Skin of body (tissue), 2 donors: ENCODE data around the gene DDAH1. TPM values are rescaled to one million over a fixed set of nuclear protein-coding genes. Genes with fewer than 3 reads are reported as not detected.

Experiments used
- DNase-seq: peaks from one replicate; lab custom pipeline; 2025; lab: John Stamatoyannopoulos, UW
- total RNA-seq: library from RNA; depleted of rRNA; stranded (reverse); fragments of >200 nt; gene quantifications from one replicate; pipeline ENCODE4 v1.2.3, GENCODE V29; 2014

The DDAH1 gene
- total RNA-seq, 1 donor from 2014 or later: 20.7 TPM

- no peak for DNase-seq
These were observed 158.7 kb downstream of the DDAH1 start for GRCh38 chr1:85306236-85306635.

GRCh38 chr1:85303440-85304162, 161.4 kb downstream of the DDAH1 start:
- no peak for DNase-seq

- DNase-seq: no peak
These were observed 164.8 kb downstream of the DDAH1 start for GRCh38 chr1:85300140-85300539.

DNA sequence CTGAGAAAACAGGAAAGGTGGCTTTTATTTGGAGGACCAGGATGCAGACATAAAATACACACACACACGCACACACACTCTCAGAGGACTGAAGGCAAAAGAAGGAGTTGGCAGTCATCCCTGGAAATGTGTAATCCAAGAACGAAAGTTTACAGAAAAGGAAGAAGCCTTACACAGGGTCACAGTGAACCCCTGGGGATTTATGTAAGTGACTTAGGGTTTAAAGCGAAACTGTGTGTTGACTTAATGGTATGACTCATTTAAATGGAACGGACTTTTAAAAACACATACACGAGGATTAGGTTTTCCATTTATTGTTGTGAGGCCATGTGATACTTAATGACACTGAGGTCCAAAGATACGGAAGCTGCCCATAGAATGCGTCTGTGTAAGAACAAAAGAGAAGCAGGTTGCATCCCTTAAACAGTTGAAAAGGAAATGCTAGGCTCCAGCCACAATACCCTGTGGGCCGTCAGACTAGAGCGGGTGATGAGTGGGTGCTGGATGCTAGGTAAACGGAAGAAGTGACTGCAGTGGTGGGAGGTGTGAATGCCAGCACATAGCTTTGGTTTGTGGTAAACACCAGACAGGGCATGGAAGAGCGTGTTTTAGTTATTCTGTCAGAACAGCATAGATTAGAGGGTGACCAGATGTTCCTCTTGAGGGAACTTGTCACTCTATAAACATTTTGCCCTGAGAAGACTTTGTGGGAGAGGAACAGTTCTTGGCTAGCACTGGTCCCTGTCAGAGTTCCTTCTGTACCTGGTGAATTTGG, 166.9 kb downstream of the DDAH1 start:
- peak; percentile 93 for DNase-seq

DNA sequence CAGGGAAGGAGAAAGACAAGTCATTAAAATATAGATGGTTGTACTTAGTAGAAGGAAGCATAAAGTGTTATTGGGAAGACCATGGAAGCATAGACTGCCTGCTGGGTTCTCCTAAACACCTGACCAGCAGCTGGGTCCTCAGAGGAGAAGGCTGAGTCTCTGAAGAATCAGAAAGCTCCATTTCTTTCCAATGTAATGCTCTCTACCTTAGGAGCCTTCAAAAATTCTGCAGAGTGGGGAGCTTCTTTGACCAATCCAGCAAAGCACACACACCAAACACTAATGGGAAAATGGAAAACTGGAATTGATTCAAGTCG, 167.5 kb downstream of the DDAH1 start:
- DNase-seq: no peak

DNA sequence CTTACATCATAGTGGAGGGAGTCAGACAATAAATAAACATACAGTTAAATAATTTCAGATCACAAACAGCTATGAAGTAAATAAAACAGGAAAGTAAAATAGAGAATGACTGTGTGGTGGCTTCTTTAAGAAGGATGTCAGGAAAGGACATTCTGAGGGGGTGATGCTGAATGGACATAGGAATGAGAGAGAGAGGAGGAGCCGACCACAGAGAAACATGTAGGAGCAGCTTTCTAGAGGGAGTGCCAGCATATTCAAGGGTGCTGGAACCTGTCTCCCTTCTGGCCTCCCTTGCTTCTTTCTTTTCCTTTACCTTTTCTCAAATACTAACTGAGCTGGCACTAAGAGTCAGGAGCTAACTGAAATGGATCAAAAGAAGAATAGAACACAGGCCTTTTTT, 168.0 kb downstream of the DDAH1 start:
- DNase-seq: no peak

DNA sequence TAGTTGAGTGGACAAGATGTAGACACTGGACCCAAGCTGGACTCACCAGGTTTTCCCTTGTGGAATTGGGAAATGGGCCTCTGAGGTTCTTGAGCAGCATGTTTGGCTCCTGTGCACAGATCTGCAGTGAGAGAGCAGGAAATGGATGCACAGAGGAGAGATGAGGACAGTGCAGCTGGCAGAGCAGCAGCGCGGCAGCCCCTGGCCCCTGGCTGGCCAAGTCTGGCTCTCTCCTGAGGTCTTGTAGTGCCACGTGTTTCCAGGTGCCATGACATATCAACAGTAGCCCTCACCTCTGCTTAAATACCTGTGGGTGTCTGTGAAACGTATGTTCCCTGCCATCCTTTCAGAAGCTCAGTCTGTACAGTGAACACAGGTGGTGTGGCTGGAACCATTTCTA, 169.3 kb downstream of the DDAH1 start:
- DNase-seq: no peak

GRCh38 chr1:85295006-85295431, 169.9 kb downstream of the DDAH1 start:
- DNase-seq: no peak

DNA sequence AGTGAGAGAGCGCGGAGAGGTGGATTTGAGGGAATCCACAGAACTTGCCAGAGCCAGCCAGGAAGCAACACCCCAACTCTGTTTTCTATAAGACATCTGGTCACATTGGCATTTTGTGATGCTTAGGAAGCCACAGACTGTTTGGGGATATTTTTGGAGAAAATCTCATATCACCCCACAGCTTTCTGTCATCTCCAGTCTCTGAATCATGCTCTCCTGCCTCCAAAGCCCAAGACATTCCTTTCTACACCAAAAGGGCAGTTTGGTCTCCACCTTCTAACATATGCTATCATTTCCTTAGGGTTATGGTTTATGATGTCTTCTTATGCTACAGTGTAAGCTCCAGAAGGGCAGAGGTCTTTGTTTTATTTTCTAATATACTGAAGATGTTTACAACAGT, 174.1 kb downstream of the DDAH1 start:
- no peak for DNase-seq

DNA sequence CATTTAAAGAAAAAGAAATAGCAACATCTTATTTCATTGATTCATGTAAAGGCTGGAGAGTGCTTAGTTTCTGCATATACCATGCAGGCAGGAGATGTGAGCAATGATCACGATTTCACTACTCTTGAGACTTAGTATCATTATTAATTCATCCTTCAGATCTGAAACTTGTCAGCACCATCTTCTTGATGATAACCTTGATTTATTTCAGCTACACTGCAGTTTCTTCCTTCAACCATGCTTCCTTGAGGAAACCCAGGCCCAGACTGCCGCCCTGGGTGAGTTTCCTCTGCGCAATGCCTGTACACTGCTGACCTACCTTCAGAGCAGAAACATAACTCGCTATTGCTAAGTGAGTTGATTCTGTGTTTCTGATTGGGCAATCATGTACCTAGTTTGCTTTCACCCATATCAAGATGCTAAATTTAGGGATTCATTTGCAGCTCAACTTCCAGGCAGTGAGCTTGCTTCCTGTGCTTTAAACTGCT, 175.1 kb downstream of the DDAH1 start:
- DNase-seq: no peak

DNA sequence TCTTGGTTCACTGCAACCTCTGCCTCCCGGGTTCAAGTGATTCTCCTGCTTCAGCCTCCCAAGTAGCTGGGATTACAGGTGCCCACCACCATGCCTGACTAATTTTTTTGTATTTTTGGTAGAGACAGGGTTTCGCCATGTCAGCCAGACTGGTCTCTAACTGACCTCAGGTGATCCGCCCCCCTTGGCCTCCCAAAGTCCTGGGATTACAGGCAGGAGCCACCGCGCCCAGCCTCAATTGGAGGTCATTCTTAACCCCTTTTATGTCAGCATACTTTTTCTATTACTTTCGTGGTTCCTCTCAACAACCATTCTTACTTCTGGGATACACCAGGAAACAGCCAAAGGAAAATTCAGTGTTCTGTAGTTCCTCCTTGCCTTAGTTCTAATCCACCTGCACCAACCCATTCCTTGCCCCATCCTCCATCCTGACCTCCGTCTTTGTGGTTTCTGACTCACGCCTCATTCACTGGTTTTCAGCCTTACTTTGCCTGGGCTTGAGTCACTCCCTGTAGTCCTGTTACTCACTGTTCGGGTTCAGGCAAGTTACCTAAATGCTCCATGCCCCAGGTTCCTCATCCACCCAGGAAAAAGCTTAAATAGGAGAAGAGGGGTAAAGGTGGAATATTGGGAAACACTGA, 175.6 kb downstream of the DDAH1 start:
- DNase-seq: no peak

DNA sequence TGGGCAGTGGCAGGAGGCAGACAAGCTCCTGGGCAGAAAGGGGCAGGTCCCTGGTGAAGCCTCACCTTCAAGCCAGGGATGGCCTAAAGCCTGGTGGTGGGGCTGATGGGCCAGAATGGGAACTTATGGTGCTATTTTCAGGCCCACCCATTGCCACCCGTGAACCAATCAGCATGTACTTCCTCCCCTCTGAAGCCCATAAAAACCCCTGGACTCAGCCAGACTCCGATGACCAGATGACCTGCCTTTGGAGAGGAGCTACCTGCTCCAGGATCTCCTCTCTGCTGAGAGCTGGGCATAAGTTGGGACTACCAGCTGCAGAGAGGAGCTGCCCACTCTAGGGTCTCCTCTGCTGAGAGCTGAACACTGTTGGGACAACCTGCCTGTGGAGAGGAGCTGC, 180.8 kb downstream of the DDAH1 start:
- no peak for DNase-seq

- DNase-seq: no peak
These were observed 181.3 kb downstream of the DDAH1 start for GRCh38 chr1:85283475-85284199.

DNA sequence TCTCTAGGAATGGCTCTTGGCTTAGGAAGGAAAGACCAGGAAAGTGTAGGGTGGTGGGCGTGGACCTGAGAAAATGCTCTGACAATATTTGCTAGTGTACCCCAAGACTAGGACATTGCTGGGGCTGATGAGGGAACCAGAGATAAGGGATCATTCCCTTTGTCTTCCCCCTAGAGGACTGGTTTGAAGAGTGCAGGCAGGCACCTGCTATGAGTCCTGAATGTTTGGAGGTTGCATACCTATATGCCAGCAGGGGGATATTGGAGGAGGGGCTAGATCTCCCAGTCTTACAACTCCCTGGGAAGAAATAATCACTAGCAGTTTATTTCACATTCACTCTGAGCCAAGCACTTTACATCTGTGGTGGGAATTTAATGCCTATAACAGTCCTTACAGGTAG, 182.5 kb downstream of the DDAH1 start:
- no peak for DNase-seq

DNA sequence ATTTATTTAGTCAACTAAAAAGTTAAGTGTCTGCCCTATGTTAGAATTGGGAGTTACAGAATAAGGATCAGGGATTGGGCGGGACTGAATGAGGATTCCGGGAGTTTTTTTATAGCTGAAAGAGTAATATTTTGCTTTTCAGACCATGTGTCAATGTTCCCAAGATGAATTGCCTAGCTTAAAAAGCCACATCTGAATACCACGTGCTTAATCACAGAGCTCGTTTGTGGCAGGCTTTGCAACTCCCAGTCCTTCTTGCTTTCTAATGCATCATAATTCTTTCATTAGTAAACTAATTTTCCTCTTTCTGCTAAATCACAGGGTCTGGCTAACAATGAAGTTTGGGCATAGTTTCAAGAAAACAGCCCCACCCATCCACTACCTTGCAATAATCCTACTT, 184.3 kb downstream of the DDAH1 start:
- peak; percentile 80 for DNase-seq

- no peak for DNase-seq
These were observed 185.4 kb downstream of the DDAH1 start for GRCh38 chr1:85279458-85280080.

DNA sequence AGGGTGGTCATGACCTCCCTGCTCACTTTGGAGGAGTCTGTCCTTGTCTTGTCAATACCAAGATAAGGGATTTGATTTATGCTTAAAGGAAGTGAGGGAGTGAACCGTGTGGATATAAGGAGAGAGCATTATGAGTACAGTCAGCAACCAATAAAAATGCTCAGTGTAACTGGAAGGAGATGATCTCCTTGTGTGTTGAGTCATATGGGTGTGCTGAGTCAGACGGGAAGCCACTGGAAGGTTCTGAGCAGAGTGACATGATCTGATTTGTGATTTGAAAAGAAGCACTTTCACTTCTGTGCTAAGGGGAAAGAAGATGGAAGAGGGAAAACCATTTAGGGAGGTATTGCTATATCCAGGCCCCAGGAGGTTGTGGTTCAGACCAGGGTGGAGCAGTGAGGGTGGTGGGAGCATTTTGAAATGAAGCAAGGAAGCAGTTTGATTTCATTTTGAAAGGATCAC, 186.1 kb downstream of the DDAH1 start:
- DNase-seq: no peak

DNA sequence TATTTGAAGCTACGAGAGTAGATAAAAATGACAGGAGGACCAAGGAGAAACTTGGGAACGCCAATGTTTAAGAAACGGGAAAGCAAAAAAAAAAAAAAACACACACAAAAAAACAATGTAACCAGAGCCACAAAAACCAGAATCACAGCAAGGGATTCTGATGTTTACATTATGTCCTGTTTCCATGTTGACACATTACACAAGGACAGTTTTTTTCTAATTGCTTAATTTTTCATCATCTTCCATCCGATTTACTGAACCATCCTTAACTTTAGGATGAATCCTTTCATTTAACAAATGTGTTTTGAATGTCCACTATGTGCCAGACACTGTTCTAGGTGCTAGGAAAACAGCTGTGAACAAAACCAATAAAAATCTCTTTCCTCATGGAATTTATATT, 187.2 kb downstream of the DDAH1 start:
- DNase-seq: no peak

DNA sequence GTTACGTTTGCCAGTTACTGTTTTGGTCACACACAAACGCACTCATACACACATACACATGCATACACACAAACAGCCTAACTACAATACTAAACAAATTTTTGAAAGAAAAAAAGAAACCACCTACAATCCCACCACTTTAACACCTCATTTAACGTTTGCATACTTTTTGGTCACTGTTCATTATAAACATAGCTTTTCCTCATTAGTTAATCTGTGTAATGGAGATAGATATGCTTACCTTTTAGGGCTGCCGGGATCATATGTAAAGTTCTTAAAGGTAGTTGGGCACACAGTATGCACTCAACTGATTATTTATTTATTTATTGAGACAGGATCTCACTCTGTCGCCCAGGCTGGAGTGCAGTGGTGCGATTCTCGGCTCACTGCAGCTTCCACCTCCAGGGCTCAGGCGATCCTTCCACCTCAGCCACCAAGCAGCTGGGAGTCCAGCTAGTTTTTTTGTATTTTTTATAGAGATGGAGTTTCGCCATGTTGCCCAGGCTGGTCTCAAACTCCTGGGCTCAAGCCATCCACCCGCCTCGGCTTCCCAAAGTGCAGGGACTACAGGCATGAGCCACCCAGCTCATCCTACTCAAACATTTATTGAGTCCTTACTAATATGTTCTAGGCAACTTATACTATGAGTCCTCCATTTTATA, 187.8 kb downstream of the DDAH1 start:
- DNase-seq: no peak

DNA sequence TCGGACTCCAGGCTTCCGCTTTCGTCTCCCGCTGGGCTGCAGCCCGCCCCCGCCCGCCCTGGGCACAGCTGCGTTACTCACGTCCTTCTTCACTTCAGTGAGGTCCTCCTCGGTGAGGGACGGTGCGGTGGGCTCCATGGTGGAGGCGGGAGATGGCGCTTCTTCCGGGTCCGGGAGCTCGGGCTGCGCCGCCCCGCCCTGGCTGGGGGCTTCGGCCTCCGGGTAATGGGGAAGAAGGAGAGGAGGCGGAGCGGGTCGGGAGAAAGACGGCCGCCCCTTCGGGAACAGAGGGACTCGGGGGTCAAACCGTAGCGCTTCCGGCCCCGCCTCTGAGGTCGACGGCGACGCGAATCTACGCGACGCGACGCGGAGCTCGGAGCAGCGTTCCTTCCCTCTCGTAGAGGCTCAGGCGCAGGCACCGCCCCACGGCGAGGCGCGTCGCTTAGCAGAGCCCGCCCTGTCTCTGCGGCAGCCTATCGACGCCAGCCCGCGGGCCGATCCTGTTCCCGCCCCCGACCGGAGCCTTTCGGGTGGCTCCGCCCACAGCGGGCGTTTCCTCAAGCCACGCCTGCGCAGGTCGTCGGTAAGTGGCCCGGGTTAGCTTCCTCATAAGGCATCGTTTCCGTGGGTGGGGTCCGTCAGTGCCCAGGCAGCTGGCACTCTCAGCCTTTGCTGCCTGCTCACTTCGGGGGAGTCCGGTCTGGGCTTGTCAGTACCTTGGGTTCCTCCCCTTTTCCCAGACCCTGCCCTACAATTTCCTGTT, 188.6 kb downstream of the DDAH1 start, which contains the start of gene BCL10:
Gene BCL10 (minus strand): TSS at position 418 of the 763 bp plus-strand sequence. CDS start 280 bp downstream, at position 138.
- peak; percentile 99 for DNase-seq
